HL-60 (cell line): ENCODE results near the gene EEA1.

Experiments
- CTCF ChIP-seq: IDR thresholded peaks from one replicate; pipeline ENCODE4 v1.5.1; 2011; ENCODE audit warnings: low read length, control low read depth, inconsistent platforms; ENCODE audit not compliant: insufficient read depth
- POLR2AphosphoS5 ChIP-seq: IDR thresholded peaks from 2 replicates; pipeline ENCODE4 v1.6.1; 2012; ENCODE audit warnings: low read depth
- SPI1 ChIP-seq: IDR thresholded peaks from 2 replicates; pipeline ENCODE4 v1.6.1; 2012; ENCODE audit warnings: low read depth, mild to moderate bottlenecking, borderline replicate concordance

DNA sequence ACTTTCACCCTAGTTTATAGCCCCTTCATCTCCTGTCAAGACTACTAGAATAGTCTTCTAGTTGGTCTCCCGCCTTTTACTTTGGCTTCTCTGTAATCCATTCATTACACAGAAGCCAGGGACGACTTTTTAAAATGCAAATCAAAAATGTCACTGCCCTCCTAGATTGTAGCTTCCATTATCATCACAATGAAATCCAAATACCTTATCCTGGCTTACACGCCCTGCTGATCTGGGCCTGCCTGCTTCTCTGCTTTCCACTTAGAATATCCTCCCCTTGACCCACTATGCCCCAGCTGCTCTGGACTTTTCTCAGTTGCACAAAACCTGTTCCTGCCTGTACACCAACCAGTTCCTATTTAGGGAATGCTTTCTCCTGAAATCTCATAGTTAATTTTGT is 4.5 kb upstream of the EEA1 start:
- TF ChIP-seq POLR2AphosphoS5 (no peak), CTCF (no peak), SPI1 (no peak)
